ENCODE data around the gene UCMA. TPM values are rescaled to one million over a fixed set of nuclear protein-coding genes. Genes with fewer than 3 reads are reported as not detected.

The UCMA gene
- total RNA-seq, 8 experiments from 2014 or later = not detected

DNA sequence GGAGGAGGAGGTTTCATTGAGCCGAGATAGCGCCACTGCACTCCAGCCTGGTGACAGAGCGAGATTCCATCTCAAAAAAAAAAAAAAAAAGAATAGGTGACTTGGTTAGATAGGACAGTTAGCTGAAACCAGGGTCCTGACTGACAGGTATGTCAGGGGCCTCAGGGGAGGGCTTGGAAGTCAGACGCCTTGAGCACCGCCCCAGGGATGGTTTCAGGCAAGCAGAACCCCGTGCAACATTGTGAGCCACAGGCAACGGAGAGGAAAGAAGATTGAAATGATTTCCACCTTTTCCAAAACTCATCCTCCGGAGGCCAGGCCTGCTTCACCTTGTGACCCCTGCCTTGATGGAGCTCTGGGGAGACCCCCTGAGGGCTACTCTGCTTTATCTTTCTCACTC lies 8.6 kb downstream of the UCMA start:
- no peak overlapping the region for H3K4me3 ChIP-seq
- no peak overlapping the region for H3K27ac ChIP-seq
- no peak for ATAC-seq (replicated peaks in 6 of 8)
- H3K4me1 ChIP-seq (replicated peaks in 1 of 2) = no peaks in the 10 kb centered on the region
- WGBS, 10 experiments = 68 to 100% (median 87%) methylated on average over 2 to 4 of the region's 8 CpGs; no CpG with 5 or more reads in 6 of the 10 experiments
- in situ Hi-C loops (cut with MboI; ENCODE audit: low pct_unique_long_range_greater_than_20kb in 2 of 9, low sequenced_read_pairs in 9 of 9, unreplicated experiment in 9 of 9) = no loop called here

DNA sequence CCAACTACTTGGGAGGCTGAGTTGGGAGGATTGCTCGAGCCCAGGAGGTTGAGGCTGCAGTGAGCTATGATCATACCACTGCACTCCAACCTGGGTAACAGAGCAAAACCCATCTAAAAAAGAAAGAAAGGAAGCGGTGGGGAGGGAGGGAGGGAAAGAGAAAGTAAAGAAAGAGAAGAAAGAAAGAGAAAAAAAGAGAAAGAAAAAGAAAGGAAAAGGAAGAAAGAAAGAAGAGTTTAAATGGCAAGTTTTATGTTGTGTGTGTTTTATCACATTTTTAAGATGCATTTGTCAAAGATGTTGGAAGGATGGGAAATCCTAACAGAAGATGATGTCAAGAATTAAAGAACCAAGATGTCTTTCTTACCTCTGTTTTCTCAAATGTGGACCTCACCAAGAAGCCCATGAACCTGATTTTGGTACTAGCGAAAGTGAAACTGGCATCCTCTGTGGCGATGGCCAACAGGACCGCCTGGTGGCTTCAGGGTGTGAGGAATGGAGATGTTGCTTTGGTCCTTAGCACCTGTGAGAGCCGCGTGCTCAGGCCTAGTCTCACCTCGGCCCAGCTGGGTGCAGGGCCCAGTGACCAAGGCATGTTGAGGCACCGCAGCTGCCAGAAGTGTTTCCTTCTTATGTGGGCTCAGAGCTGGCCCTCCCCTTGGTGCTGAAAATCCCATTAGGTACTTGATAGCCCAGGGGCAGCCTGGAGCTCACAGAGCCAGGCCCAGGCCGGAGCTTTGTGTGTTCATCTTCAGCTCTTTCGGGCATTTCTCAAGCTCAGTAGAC lies 9.8 kb downstream of the UCMA start:
- in situ Hi-C loops (cut with MboI; ENCODE audit: low pct_unique_long_range_greater_than_20kb in 2 of 9, low sequenced_read_pairs in 9 of 9, unreplicated experiment in 9 of 9) = no loop called here
- ATAC-seq (replicated peaks in 6 of 8) = no peak
- Histone ChIP-seq H3K27ac (no peak overlapping the region), H3K4me1 (replicated peaks in 1 of 2) (no peaks in the 10 kb centered on the region), H3K4me3 (no peak overlapping the region)
- 39 to 85% (median 67%) methylated on average over 2 to 6 of the region's 11 CpGs; no CpG with 5 or more reads in 2 of the 10 experiments for WGBS, 10 experiments

DNA sequence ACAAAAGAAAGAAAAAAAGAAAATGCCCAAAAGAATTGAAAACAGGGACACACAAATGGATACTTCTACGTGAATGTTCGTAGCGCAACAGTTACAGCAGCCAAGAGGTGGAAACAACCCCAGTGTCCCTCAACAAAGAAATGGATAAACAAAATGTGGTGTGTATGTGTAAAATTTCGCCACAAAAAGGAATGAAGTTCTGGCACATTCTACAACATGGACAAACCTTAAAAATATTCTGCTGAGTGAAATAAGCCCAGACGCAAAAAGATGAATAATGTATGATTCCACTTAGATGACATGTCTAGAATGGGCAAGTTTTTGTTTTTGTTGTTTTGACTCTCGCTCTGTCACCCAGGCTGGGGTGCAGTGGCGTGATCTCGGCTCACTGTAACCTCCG lies 10.9 kb downstream of the UCMA start:
- H3K4me3 ChIP-seq = no peak overlapping the region
- in situ Hi-C loops (cut with MboI; ENCODE audit: low pct_unique_long_range_greater_than_20kb in 2 of 9, low sequenced_read_pairs in 9 of 9, unreplicated experiment in 9 of 9) = no loop called here
- no peaks in the 10 kb centered on the region for H3K4me1 ChIP-seq (replicated peaks in 1 of 2)
- ATAC-seq (replicated peaks in 6 of 8) = no peak
- WGBS, 10 experiments = 0 to 100% (median 86%) methylated on average over 1 to 7 of the region's 9 CpGs
- H3K27ac ChIP-seq = no peak overlapping the region

DNA sequence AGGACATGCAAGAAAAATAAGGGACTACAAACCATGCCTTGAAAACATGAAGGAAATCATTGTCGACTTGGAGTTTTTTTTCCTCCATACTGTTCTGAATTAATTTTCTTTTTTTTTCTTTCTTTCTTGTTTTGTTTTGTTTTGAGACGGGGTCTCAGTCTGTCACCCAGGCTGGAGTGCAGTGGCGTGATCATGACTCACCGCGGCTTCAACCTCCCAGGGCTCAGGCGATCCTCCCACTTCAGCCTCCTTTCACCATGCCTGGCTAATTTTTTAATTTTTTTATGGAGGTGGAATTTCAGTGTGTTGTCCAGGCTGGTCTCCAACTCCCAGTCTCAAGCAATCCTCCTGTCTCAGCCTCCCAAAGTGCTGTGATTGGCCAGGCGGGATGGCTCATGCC lies 11.6 kb downstream of the UCMA start:
- no peak overlapping the region for H3K4me3 ChIP-seq
- WGBS, 10 experiments = 67 to 100% (median 92%) methylated on average over 1 to 7 of the region's 7 CpGs; no CpG with 5 or more reads in 1 of the 10 experiments

DNA sequence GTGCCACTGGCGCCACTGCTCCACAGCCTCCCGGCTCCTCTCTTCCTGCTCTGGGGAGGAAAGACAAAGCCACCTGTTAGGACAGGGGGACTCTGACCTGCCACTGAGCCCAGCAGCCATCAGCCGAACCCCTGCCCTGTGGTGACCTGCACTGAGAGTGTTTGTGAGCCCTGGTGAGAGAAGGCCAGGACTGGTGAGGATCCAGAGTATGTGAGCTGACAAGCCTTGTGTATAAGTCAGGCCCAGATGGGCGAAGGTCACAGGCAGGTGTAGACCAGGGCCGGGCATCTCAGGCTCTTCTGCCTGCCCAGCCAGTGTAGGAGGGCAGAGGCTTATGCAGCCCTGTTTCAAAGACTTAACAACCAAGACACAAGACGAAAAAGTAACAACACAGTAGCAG lies 12.0 kb downstream of the UCMA start:
- Histone ChIP-seq H3K27ac (no peak overlapping the region), H3K4me1 (replicated peaks in 1 of 2) (no peaks in the 10 kb centered on the region), H3K4me3 (no peak overlapping the region)
- in situ Hi-C loops (cut with MboI; ENCODE audit: low pct_unique_long_range_greater_than_20kb in 2 of 9, low sequenced_read_pairs in 9 of 9, unreplicated experiment in 9 of 9) = no loop called here
- WGBS, 10 experiments = 67 to 100% (median 82%) methylated on average over 1 to 3 of the region's 6 CpGs; no CpG with 5 or more reads in 2 of the 10 experiments
- ATAC-seq (replicated peaks in 6 of 8) = no peak

More for the DNA sequence above, 11.6 kb downstream of the UCMA start:
- Histone ChIP-seq H3K4me1 (replicated peaks in 1 of 2) (no peaks in the 10 kb centered on the region), H3K27ac (no peak overlapping the region)
- in situ Hi-C loops (cut with MboI; ENCODE audit: low pct_unique_long_range_greater_than_20kb in 2 of 9, low sequenced_read_pairs in 9 of 9, unreplicated experiment in 9 of 9) = no loop called here
- no peak for ATAC-seq (replicated peaks in 6 of 8)

DNA sequence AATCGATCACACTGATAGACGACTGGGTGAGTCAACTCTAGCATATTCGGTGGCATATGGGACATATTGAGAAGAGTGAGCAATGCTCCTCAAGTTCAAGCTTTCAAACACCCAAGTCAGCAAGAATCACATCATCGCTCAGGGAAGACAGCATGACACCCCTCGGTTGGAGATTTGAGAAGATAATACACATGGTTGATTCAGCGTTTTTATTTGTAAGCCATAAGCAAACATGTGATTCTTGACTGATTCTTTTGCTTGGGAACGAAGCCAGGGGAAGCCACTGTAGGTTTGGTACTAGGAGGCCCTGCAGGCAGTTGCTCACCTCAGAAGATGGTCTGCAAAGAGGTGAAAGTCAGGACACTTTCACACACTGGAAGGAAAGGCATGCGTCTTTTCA lies 12.6 kb downstream of the UCMA start:
- Histone ChIP-seq H3K4me1 (replicated peaks in 1 of 2) (no peaks in the 10 kb centered on the region), H3K4me3 (no peak overlapping the region), H3K27ac (no peak overlapping the region)
- no peak for ATAC-seq (replicated peaks in 6 of 8)
- WGBS, 10 experiments = 60 to 100% (median 89%) methylated on average over 1 to 5 of the region's 8 CpGs; no CpG with 5 or more reads in 5 of the 10 experiments
- in situ Hi-C loops (cut with MboI; ENCODE audit: low pct_unique_long_range_greater_than_20kb in 2 of 9, low sequenced_read_pairs in 9 of 9, unreplicated experiment in 9 of 9) = no loop called here

DNA sequence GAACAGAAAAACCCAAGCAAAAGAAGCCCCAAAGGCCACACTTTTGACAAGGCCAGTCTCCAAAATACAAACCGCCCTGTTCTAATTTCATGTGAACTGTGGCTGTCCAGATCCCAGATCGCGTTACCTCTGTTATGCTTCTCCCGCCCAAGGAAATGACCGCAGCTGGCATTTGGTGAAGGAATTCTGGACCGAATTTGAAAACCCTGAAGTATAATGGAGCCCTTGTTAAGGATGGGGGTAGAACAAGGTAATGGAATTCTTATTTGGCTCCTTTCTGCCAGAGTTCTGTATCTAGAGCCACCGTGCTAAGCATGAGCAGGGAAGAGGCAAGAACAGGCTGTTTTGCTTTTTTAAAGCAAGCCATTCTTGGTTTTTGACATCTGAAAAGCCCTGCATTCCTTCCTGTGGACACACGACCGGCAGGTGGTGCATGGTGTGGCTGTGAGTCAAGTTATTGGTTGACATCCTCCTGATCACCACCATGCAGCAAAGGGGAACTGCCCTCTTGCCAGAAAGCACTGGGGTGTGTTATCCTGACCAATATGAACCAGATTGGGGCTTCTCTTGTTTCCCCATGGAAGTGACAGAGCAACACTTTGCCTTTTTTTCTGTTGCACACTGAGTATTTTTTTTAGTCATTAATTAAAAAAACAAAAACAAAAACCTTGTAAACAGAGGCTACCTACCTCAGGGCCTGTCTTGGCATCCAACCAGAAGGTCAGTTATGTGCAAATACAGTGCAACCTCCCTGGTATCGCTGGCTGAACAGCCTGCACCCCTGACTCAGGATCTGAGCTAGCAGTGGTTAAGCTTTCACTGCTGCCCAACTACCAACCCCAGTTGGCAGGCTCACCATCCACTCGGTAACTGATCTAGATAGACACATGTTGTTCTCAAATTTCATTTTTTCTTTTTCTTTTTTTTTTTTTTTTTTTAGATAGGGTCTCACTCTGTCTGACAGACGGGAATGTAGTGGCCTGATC lies 14.2 kb downstream of the UCMA start:
- peak in 3 of 8 experiments; percentile 41 to 76 (median 50) for ATAC-seq (replicated peaks in 6 of 8)

DNA sequence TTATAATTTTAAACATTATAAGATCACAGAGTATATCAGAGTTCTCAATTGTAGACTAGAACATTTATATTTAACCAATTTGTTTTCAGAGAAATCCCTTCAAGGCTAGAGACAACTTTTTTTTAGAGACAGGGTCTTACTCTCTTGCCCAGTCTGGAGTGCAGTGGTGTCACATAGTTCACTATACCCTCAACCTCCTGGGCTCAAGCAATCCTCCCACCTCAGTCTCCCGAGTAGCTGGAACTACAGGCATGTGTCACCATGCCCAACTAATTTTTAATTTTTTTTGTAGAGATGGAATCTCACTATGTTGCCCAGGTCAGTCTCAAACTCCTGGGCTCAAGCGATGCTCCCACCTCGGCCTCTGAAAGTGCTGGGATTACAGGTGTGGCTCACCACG lies 15.3 kb downstream of the UCMA start:
- no peak overlapping the region for H3K27ac ChIP-seq
- WGBS, 10 experiments = 80 to 100% (median 100%) methylated on average over 1 to 4 of the region's 4 CpGs; no CpG with 5 or more reads in 1 of the 10 experiments
- H3K4me3 ChIP-seq = no peak overlapping the region
- in situ Hi-C loops (cut with MboI; ENCODE audit: low pct_unique_long_range_greater_than_20kb in 2 of 9, low sequenced_read_pairs in 9 of 9, unreplicated experiment in 9 of 9) = loop anchor here in 1 of 9 experiments (10.0 kb wide), 1 partner anchor 66 kb away; no protein-coding TSS in a partner anchor
- no peaks in the 10 kb centered on the region for H3K4me1 ChIP-seq (replicated peaks in 1 of 2)
- ATAC-seq (replicated peaks in 6 of 8) = no peak

More for the DNA sequence above, 14.2 kb downstream of the UCMA start:
- H3K4me3 ChIP-seq = no peak overlapping the region
- in situ Hi-C loops (cut with MboI; ENCODE audit: low pct_unique_long_range_greater_than_20kb in 2 of 9, low sequenced_read_pairs in 9 of 9, unreplicated experiment in 9 of 9) = loop anchor here in 1 of 9 experiments (10.0 kb wide), 1 partner anchor 65 kb away; no protein-coding TSS in a partner anchor
- H3K4me1 ChIP-seq (replicated peaks in 1 of 2) = no peaks in the 10 kb centered on the region
- no peak overlapping the region for H3K27ac ChIP-seq
- WGBS, 10 experiments = 32 to 90% (median 66%) methylated on average over 2 to 12 of the region's 12 CpGs

DNA sequence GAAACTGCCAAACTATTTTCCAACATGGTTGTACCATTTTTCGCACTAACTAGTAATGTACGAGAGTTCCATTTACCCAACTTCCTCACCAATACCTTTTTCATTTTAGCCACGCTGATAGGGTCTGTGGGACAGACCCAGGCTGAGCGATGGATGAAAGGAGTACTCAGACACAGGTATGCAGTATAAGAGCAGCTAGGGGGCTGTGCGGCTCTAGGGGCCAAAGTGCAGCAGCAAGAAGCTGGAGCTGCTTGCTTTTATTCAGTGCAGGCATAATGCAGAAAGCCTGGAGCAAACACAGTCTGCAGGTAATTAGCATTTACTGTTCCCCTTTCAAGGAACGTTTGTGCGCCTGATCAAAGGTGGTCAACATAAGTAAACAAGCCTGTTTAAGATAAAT lies 21.0 kb downstream of the UCMA start:
- no peak for ATAC-seq (replicated peaks in 6 of 8)
- in situ Hi-C loops (cut with MboI; ENCODE audit: low pct_unique_long_range_greater_than_20kb in 2 of 9, low sequenced_read_pairs in 9 of 9, unreplicated experiment in 9 of 9) = loop anchor here in 1 of 9 experiments (10.0 kb wide), 1 partner anchor 72 kb away; no protein-coding TSS in a partner anchor
- WGBS, 10 experiments = 58 to 100% (median 96%) methylated on average over 1 to 6 of the region's 7 CpGs; no CpG with 5 or more reads in 2 of the 10 experiments
- H3K4me1 ChIP-seq (replicated peaks in 1 of 2) = no peaks in the 10 kb centered on the region
- H3K27ac ChIP-seq = no peak overlapping the region
- H3K4me3 ChIP-seq = no peak overlapping the region

DNA sequence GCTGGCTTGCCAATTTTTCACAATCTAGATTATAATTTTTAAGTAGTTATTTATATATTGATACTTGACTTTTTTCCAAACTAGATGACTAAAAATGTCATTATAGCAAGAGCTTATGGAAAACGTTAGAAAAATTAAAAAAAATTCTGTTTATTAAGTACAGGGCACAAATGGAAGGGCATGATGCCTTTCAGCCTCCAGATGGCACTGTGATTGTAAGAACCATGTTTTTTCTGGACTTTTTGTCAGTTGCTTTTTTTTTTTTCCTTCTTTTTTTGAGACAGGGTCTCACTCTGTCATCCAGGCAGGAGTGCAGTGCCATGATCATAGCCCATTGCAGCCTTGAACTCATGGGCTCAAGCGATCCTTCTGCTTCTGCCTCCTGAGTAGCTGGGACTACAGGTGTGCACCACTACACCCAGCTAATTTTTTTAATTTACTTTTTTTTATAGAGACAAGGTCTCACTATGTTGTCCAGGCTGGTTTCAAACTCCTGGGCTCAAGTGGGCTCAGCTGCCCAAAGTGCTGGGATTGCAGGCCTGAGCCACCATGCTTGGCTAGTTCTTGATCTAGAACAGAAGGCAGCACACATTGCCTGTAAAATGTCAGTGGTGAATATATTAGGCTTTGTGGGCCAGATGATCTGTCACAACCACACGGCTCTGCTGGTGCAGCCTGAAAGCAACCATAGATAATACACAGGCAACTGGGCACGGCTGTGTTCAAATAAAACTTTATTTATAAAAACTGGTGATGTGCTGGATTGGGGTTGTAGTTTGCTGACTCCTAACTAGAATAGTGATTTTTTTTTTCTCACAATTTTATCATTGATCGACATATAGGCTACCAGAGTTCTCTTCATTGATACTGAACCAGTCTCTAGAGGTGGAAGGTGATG lies 27.4 kb downstream of the UCMA start:
- H3K4me1 ChIP-seq (replicated peaks in 1 of 2) = no peaks in the 10 kb centered on the region
- ATAC-seq (replicated peaks in 6 of 8) = no peak
- no peak overlapping the region for H3K27ac ChIP-seq
- WGBS, 10 experiments = 0 to 100% (median 75%) methylated on average over 1 to 5 of the region's 5 CpGs; no CpG with 5 or more reads in 1 of the 10 experiments
- no peak overlapping the region for H3K4me3 ChIP-seq
- in situ Hi-C loops (cut with MboI; ENCODE audit: low pct_unique_long_range_greater_than_20kb in 2 of 9, low sequenced_read_pairs in 9 of 9, unreplicated experiment in 9 of 9) = no loop called here

DNA sequence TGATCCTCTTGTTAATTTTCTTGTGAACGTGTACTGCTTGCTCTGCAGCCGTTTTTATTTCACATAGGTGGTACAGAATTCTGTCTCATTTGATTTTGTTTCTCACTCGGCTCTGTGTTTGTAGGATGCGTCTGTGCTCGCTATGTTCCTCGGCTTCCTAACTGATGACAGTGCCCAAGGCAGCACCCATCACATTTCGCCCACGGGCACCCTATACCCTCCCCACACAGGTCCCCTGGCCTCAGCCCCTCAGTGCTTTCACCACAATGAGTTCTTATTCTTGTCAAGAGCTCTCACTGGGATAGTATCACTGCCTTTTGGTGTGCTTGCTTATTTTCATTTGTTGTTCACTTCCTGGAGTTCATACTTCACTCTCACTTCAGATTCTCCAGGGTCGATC lies 28.1 kb downstream of the UCMA start:
- WGBS, 10 experiments = 79 to 100% (median 93%) methylated on average over 1 to 9 of the region's 9 CpGs
- H3K4me1 ChIP-seq (replicated peaks in 1 of 2) = no peaks in the 10 kb centered on the region
- no peak for ATAC-seq (replicated peaks in 6 of 8)
- H3K4me3 ChIP-seq = no peak overlapping the region
- in situ Hi-C loops (cut with MboI; ENCODE audit: low pct_unique_long_range_greater_than_20kb in 2 of 9, low sequenced_read_pairs in 9 of 9, unreplicated experiment in 9 of 9) = no loop called here
- H3K27ac ChIP-seq = no peak overlapping the region

DNA sequence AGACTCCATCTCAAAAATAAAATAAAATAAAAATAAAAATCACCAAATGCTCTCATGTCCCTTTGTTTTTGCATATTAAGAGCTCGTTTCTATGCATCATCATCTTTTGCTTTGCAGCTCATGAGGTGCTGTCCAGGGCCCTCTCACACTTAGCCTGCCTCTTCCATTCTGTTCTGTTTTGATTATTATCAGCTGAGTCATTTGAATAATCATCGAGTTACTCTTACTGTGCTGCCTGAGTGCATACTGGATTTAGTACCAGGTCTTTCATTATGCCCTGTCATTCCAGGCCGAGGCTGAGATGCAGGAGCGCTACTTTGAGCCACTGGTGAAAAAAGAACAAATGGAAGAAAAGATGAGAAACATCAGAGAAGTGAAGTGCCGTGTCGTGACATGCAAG lies 33.0 kb downstream of the UCMA start:
- in situ Hi-C loops (cut with MboI; ENCODE audit: low pct_unique_long_range_greater_than_20kb in 2 of 9, low sequenced_read_pairs in 9 of 9, unreplicated experiment in 9 of 9) = no loop called here

More for the DNA sequence above, 33.0 kb downstream of the UCMA start:
- 76 to 100% (median 88%) methylated on average over 3 to 6 of the region's 6 CpGs; no CpG with 5 or more reads in 2 of the 10 experiments for WGBS, 10 experiments
- no peak overlapping the region for H3K4me3 ChIP-seq
- peak in 7 of 8 experiments; percentile 28 to 86 (median 77) for ATAC-seq (replicated peaks in 6 of 8)
- H3K4me1 ChIP-seq (replicated peaks in 1 of 2) = no peaks in the 10 kb centered on the region
- H3K27ac ChIP-seq = no peak overlapping the region

Measured in motor neuron (in vitro differentiated cells).